Stromal cell of bone marrow (primary cell): Measurements from ENCODE around the gene IL16.
"Not testable (repeated sequence)": the region's sequence is repeated elsewhere in the genome, so short reads cannot be mapped to it uniquely, and the experiment has no call there.

Experiments used
- DNase-seq: peaks from one replicate; pipeline ENCODE4 v3.0.0-alpha.2; 2012; ENCODE audit warnings: low read depth

Gene IL16

GRCh38 chr15:81337713-81338157 is 141.1 kb downstream of the IL16 start:
- DNase-seq: no peak

GRCh38 chr15:81338170-81339007 is 141.7 kb downstream of the IL16 start:
- peak; percentile 92 for DNase-seq

- no peak for DNase-seq
Observed at GRCh38 chr15:81339321-81339720, 142.6 kb downstream of the IL16 start.

GRCh38 chr15:81339851-81340250 is 143.2 kb downstream of the IL16 start:
- DNase-seq: no peak

GRCh38 chr15:81341351-81341750 is 144.7 kb downstream of the IL16 start:
- no peak for DNase-seq

GRCh38 chr15:81343371-81343770 is 146.7 kb downstream of the IL16 start:
- DNase-seq: no peak

- no peak for DNase-seq
Observed at GRCh38 chr15:81346611-81347010, 149.9 kb downstream of the IL16 start.

- no peak for DNase-seq
Observed at GRCh38 chr15:81347910-81348309, 151.2 kb downstream of the IL16 start.

GRCh38 chr15:81348691-81349090 is 152.0 kb downstream of the IL16 start:
- not testable (repeated sequence) for DNase-seq

GRCh38 chr15:81349271-81349670 is 152.6 kb downstream of the IL16 start:
- DNase-seq: no peak

- no peak for DNase-seq
Observed at GRCh38 chr15:81351651-81352050, 155.0 kb downstream of the IL16 start.

- no peak for DNase-seq
Observed at GRCh38 chr15:81356252-81356651, 159.6 kb downstream of the IL16 start.

- no peak for DNase-seq
Observed at GRCh38 chr15:81357180-81357686, 160.6 kb downstream of the IL16 start.

GRCh38 chr15:81358248-81358647 is 161.6 kb downstream of the IL16 start:
- no peak for DNase-seq

GRCh38 chr15:81360491-81360890 is 163.8 kb downstream of the IL16 start:
- no peak for DNase-seq

GRCh38 chr15:81361891-81362290 is 165.2 kb downstream of the IL16 start:
- no peak for DNase-seq

GRCh38 chr15:81362790-81363189 is 166.1 kb downstream of the IL16 start:
- no peak for DNase-seq

- DNase-seq: no peak
Observed at GRCh38 chr15:81363276-81363675, 166.6 kb downstream of the IL16 start.
